Fibroblast of mammary gland (primary cell): ENCODE results near the gene PPP1CC.

Source experiments
- DNase-seq: peaks from one replicate; pipeline ENCODE4 v3.0.0-alpha.2; 2010; ENCODE audit warnings: low read depth
- H3K4me3 ChIP-seq: 2 replicates; pipeline ENCODE4 v1.5.1; 2011; ENCODE audit warnings: low read depth, mild to moderate bottlenecking, low read length, moderate library complexity; ENCODE audit not compliant: control insufficient read depth
- TF ChIP-seq, protein P1 (sequence below): conservative IDR thresholded peaks from 2 replicates; pipeline ENCODE4 v1.5.1; 2011; ENCODE audit warnings: low read depth, low read length, inconsistent platforms; ENCODE audit not compliant: control insufficient read depth, insufficient read depth

Gene PPP1CC

DNA sequence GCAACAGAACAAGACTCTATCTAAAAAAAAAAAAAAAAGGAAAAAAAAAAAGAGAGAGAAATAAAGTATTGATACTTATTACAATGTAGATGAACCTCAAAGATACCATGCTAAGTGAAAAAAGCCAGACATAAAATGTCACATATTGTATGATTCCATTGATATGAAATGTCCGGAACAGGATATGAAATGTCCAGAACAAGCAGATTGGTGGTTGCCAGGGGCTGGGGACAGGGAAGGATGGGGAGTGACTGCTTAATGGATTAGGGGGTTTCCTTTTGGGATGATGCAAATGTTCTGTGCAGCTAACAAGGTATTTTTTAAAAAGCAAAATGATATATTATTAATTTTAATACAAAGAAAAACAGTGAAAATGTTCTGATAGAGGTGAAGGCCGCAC is 58.8 kb downstream of the PPP1CC start:
- DNase-seq = no peak
- TF ChIP-seq, protein P1, sequence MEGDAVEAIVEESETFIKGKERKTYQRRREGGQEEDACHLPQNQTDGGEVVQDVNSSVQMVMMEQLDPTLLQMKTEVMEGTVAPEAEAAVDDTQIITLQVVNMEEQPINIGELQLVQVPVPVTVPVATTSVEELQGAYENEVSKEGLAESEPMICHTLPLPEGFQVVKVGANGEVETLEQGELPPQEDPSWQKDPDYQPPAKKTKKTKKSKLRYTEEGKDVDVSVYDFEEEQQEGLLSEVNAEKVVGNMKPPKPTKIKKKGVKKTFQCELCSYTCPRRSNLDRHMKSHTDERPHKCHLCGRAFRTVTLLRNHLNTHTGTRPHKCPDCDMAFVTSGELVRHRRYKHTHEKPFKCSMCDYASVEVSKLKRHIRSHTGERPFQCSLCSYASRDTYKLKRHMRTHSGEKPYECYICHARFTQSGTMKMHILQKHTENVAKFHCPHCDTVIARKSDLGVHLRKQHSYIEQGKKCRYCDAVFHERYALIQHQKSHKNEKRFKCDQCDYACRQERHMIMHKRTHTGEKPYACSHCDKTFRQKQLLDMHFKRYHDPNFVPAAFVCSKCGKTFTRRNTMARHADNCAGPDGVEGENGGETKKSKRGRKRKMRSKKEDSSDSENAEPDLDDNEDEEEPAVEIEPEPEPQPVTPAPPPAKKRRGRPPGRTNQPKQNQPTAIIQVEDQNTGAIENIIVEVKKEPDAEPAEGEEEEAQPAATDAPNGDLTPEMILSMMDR = no peak

DNA sequence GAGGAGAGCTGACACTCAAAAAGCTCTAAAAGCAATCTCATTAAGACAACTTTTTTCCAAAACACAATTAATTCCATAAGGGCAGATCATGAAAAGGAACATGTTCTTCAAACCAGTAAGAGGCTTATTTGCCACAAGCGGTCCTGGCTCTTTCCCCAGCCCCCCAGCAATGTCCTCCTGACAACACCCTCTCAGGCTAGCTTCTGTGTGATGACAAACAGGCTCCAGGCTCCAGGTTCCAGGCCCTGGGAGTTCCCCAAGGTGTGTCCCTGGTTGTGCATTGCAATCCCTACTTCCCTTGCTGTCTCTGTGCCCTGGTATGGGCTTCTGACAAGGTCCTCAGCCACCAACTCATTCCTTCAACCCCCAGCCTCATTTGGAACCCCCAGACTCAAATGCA is 62.7 kb downstream of the PPP1CC start:
- H3K4me3 ChIP-seq = no peak overlapping the region
- TF ChIP-seq, protein P1 = no peak
- DNase-seq = no peak

More for the DNA sequence above, 58.8 kb downstream of the PPP1CC start:
- H3K4me3 ChIP-seq = no peak overlapping the region

DNA sequence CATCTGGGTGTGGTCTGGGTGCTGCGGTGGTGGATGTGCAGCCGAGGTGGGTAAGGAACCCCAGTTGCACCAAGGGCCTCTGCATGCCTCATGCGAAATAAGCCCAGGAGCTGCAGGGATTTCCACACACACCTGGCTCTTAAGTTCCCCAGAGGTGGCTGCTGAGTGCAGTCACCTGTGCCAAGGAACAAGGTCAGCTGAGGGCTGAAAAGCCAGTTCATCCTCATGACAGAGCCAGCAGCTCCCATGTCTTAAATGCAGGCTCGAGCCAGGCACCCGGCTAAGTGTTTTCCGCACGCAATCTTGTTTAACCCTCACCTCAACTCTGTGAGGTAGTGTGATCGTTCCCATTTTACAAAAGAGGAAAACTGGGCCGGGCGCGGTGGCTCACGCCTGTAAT is 63.5 kb downstream of the PPP1CC start:
- TF ChIP-seq, protein P1 = no peak
- DNase-seq = no peak
- H3K4me3 ChIP-seq = no peak overlapping the region

DNA sequence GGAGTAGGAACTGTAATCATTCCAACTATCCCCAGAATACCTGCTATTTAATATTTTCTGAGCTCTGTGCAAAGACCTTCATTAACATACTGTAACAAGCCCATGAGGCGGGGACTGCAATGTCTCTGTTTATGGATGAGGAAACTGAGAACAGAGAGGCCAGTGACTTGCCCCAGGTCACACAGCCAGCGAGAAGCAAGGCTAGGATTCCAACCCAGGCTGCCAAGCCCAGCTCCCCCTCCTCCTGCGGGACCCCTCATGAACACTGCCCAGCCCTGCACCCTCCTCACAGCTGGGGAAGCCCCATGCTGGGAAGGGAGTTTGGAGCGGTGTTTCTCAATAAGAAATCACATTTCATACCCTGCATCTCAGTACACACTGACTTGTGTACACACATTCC is 64.7 kb downstream of the PPP1CC start:
- TF ChIP-seq, protein P1 = no peak
- no peak for DNase-seq
- no peak overlapping the region for H3K4me3 ChIP-seq

DNA sequence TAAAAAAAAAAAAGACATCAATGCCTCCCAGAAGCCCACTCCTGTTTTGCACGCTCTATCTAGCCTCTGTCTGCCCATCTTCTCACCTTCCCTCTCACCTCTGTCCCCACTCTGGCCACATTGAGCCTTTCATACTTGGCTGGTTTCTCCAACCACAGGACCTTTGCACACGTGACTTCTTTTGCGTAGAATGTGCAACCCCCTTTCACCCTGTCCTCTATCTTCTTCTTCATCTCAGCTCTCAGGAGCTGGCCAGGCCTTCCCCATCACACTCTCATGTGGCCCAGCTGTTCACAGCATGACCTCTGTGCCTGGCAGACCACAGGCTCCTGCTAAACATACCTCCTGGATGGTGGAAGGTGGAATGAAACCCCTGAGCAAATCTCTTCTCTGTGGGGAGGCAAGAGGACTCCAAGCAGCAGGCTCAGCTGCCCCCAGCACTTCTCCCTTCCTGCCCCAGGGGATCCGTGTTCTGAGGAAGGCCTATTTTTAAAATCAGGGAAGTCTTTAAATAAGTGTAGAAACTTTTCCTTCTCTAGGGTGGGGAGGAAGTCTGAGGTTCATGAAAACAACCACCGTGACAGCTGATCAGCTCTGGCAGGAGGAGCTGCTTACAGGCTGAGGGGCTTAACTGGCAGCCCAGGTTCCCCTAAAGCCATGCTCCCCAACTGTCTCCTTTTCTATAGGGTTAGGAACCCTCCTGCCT is 65.3 kb downstream of the PPP1CC start:
- H3K4me3 ChIP-seq = no peak overlapping the region
- TF ChIP-seq, protein P1 = no peak
- DNase-seq = no peak

DNA sequence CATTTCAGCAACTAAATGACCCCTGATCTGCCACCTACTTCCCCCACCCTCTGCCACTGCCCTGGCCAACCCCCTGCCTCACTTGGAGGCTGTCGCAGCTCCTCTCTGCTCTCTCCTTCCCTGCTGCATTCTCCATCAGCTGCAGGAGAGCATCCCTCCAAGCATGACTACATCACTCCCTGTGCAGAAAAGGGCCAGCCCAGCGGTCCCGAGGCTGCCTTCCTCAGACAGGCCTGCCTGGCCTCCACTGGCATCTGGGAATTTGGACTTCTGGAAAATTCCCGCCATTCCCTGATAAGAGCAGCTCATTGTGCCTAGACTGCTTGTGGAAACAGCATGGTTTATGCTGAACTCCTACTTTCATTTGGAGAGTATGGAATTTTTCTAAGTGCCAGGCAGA is 66.5 kb downstream of the PPP1CC start:
- TF ChIP-seq, protein P1 = no peak
- no peak overlapping the region for H3K4me3 ChIP-seq
- DNase-seq = no peak
